Parathyroid adenoma (tissue), 2 donors: Measurements from ENCODE around the gene TMSB4X.

ENCODE experiments used
- H2AFZ ChIP-seq: fragments of 300-600 bp; sonication (generic); one replicate; pipeline ENCODE4 v1.7.0; 2017; ENCODE audit warnings: antibody characterized with exemption, mild to moderate bottlenecking
- H3K27ac ChIP-seq: fragments of 300-600 bp; sonication (generic); one replicate; pipeline ENCODE4 v1.7.0; 2017
- H3K27me3 ChIP-seq: fragments of 300-600 bp; sonication (generic); one replicate; pipeline ENCODE4 v1.7.0; 2017; ENCODE audit warnings: low read length; ENCODE audit not compliant: control insufficient read depth, insufficient read depth
- H3K36me3 ChIP-seq: fragments of 300-600 bp; sonication (generic); one replicate; pipeline ENCODE4 v1.7.0; 2017; ENCODE audit warnings: low read length; ENCODE audit not compliant: control insufficient read depth, insufficient read depth
- H3K4me1 ChIP-seq: fragments of 300-600 bp; sonication (generic); one replicate; pipeline ENCODE4 v1.7.0; 2017; ENCODE audit warnings: control low read depth
- H3K4me2 ChIP-seq: fragments of 300-600 bp; sonication (generic); one replicate; pipeline ENCODE4 v1.7.0; 2017; ENCODE audit warnings: low read length
- H3K4me3 ChIP-seq: fragments of 300-600 bp; sonication (generic); one replicate; pipeline ENCODE4 v1.7.0; 2017; ENCODE audit warnings: low read depth, low read length
- H3K79me2 ChIP-seq: fragments of 300-600 bp; sonication (generic); one replicate; pipeline ENCODE4 v1.7.0; 2017; ENCODE audit warnings: control low read depth
- H3K9ac ChIP-seq: fragments of 300-600 bp; sonication (generic); one replicate; pipeline ENCODE4 v1.7.0; 2017; ENCODE audit warnings: mild to moderate bottlenecking
- H3K9me3 ChIP-seq: fragments of 300-600 bp; sonication (generic); one replicate; pipeline ENCODE4 v1.7.0; 2017; ENCODE audit warnings: low read length; ENCODE audit not compliant: control insufficient read depth
- TF ChIP-seq, protein P1 (sequence below): fragments of 300-600 bp; sonication (generic); IDR thresholded peaks from one replicate; pipeline ENCODE4 v1.7.0; 2017; ENCODE audit warnings: antibody characterized with exemption, mild to moderate bottlenecking
- donor health status: primary hyperparathyroidism.

The TMSB4X gene

DNA sequence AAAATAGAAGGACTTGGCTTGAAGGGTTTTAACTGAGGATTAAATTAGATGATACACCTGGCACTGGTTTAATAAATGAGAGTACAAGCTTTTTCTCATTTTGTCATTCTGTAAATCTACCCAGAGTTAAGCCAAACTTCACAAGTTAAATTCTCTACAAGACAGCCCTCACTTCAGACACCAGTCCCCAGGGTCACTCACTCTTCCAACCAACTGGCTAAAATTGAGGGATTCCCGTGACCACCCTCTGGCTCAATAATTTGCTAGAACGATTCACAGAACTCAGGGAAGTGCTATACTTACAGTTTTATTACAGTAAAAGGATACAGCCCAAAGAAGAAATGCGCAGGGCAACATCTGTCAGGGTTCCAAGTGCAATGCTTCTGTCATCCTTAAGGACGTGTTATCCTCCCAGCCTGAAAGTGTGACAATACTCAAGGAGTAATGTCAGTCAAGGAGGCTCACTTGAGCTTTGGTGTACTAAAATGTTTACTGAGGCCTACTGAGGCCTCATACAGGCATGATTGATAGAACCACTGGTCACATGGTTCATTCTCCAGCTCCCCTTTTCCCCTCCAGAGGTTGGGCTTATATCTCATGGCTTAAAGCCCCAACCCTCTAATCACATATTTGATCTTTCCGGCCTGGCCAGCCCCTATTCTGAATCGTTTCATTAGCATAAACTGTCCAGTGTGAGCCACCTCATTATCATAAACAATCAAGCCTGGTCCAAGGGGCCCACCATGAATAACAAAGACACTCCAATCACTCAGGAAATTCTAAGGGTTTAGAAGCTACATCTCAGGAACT lies 9.6 kb upstream of the TMSB4X start:
- H3K4me1 ChIP-seq: no peaks in the 10 kb centered on the region
- TF ChIP-seq, protein P1, sequence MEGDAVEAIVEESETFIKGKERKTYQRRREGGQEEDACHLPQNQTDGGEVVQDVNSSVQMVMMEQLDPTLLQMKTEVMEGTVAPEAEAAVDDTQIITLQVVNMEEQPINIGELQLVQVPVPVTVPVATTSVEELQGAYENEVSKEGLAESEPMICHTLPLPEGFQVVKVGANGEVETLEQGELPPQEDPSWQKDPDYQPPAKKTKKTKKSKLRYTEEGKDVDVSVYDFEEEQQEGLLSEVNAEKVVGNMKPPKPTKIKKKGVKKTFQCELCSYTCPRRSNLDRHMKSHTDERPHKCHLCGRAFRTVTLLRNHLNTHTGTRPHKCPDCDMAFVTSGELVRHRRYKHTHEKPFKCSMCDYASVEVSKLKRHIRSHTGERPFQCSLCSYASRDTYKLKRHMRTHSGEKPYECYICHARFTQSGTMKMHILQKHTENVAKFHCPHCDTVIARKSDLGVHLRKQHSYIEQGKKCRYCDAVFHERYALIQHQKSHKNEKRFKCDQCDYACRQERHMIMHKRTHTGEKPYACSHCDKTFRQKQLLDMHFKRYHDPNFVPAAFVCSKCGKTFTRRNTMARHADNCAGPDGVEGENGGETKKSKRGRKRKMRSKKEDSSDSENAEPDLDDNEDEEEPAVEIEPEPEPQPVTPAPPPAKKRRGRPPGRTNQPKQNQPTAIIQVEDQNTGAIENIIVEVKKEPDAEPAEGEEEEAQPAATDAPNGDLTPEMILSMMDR: no peak
- H3K4me3 ChIP-seq: no peak overlapping the region
- no peaks in the 10 kb centered on the region for H3K79me2 ChIP-seq
- no peak overlapping the region for H3K9ac ChIP-seq
- H3K9me3 ChIP-seq: no peaks in the 10 kb centered on the region
- H3K4me2 ChIP-seq: no peak overlapping the region
- no peaks in the 10 kb centered on the region for H3K27me3 ChIP-seq
- H3K36me3 ChIP-seq: no peaks in the 10 kb centered on the region
- no peak overlapping the region for H2AFZ ChIP-seq
- H3K27ac ChIP-seq: no peak overlapping the region

DNA sequence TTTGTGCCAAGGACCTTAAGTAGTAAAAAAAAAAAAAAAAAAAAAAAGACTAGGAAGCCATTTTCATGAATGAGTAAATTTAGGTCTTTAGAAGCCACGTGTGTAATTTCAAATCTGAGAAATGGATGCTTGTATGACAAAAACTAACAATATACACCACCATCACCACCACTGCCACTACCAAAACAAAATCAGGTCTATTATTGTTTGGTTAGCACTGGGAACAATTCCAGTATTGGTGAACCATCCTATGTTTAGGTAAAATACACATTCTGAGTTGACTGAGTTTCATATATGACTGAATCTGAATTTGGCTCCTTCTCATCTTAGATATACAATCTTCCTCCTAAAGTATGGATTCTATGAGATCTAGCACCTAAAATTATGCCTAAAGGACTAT lies 8.8 kb upstream of the TMSB4X start:
- no peak overlapping the region for H3K4me3 ChIP-seq
- no peaks in the 10 kb centered on the region for H3K4me1 ChIP-seq
- H2AFZ ChIP-seq: no peak overlapping the region
- H3K9ac ChIP-seq: no peak overlapping the region
- no peaks in the 10 kb centered on the region for H3K79me2 ChIP-seq
- no peaks in the 10 kb centered on the region for H3K27me3 ChIP-seq
- H3K36me3 ChIP-seq: no peaks in the 10 kb centered on the region
- H3K4me2 ChIP-seq: no peak overlapping the region
- TF ChIP-seq, protein P1: no peak
- no peaks in the 10 kb centered on the region for H3K9me3 ChIP-seq
- H3K27ac ChIP-seq: no peak overlapping the region

DNA sequence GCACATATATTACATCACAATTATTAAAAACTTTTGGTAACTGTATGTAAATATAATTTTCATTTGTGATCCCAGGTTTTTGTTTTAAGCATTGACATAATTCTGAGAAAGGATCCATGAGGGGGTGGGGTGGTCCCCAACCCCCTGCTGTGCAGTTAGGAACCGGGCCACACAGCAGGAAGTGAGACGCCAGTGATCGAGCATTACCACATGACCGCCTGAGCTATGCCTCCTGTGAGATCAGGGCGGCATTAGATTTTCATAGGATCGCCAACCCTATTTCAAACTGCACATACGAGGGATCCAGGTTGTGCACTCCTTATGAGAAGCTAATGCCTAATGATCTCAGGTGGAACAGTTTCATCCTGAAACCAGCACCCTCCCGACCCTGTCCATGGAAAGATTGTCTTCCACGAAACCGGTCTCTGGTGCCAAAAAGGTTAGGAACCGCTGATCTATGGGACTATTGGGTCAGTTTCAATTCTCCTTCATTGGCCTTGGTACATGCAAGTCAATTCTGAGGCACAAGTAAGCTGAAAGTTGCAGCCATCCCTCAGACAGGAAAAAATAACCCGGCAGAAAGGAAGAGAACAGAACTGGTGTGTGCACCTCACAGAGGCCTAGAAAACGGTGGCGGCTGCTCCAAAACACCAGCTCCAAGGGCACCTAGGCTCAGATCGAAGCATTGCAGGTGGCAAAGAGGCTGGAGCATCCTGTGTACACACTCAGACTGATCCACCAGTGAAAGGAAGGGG lies 7.0 kb upstream of the TMSB4X start:
- Histone ChIP-seq H3K4me2 (no peak overlapping the region), H3K36me3 (no peaks in the 10 kb centered on the region), H3K79me2 (no peaks in the 10 kb centered on the region), H3K4me1 (no peaks in the 10 kb centered on the region), H2AFZ (no peak overlapping the region), H3K9me3 (no peaks in the 10 kb centered on the region), H3K27ac (no peak overlapping the region), H3K9ac (no peak overlapping the region), H3K27me3 (no peaks in the 10 kb centered on the region), H3K4me3 (no peak overlapping the region)
- TF ChIP-seq, protein P1: no peak

DNA sequence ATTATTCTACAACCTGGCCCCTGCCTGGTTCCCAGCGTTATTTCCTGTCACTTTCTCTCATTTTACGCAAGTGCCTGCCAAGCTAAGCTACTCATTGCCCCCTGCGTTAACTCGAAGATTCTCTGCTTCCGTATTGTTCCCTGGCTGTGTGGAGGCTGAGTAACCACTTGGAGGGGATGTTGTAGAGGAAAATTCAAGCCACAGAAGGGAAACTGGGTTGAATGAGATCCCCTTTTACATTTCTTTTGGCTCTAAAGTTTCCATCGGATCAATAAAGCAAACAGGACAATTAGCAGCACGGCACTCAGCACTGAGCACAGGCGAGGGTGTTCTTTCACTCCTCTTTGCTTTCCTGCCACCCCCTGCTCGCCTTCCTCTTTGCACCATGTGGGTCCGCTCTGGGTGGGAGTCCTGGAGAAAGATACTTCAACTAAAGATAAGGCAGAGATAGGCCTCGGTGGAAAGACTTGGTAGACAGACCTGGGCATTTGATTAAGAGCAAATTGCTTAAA lies 4.2 kb upstream of the TMSB4X start:
- no peaks in the 10 kb centered on the region for H3K79me2 ChIP-seq
- H3K4me1 ChIP-seq: no peaks in the 10 kb centered on the region
- no peaks in the 10 kb centered on the region for H3K27me3 ChIP-seq
- peak overlapping the region; percentile 53 for H3K27ac ChIP-seq
- no peak overlapping the region for H3K9ac ChIP-seq
- TF ChIP-seq, protein P1: no peak
- H3K9me3 ChIP-seq: no peaks in the 10 kb centered on the region
- no peak overlapping the region for H3K4me3 ChIP-seq
- H3K4me2 ChIP-seq: no peak overlapping the region
- H3K36me3 ChIP-seq: no peaks in the 10 kb centered on the region
- no peak overlapping the region for H2AFZ ChIP-seq
